ENCODE data around the gene APBB2.

The APBB2 gene

DNA sequence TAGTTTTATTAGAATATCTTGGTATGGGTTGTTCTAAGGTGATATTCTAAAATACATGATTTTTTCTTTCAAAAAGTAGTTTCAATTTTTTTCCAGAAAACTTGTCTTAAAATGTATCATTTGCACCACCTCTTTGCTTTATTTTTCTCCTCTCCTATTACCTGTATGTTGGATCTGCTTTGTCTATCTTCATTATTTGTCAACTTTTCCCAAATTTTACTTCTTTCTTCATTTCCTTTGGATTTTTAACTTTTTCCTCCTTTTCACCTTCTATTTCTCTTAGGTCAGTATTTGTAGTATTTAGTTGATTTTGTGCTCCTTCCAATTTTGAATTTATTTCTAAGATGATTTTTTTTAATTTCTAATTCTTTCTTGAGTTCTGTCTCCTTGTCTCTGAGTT lies 169.6 kb downstream of the APBB2 start:
- no peak for TF ChIP-seq EZH2 (IDR thresholded peaks at IDR 0.05; ENCODE audit: borderline replicate concordance, low read length)
- TF ChIP-seq, protein P1, sequence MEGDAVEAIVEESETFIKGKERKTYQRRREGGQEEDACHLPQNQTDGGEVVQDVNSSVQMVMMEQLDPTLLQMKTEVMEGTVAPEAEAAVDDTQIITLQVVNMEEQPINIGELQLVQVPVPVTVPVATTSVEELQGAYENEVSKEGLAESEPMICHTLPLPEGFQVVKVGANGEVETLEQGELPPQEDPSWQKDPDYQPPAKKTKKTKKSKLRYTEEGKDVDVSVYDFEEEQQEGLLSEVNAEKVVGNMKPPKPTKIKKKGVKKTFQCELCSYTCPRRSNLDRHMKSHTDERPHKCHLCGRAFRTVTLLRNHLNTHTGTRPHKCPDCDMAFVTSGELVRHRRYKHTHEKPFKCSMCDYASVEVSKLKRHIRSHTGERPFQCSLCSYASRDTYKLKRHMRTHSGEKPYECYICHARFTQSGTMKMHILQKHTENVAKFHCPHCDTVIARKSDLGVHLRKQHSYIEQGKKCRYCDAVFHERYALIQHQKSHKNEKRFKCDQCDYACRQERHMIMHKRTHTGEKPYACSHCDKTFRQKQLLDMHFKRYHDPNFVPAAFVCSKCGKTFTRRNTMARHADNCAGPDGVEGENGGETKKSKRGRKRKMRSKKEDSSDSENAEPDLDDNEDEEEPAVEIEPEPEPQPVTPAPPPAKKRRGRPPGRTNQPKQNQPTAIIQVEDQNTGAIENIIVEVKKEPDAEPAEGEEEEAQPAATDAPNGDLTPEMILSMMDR (IDR thresholded peaks at IDR 0.05; ENCODE audit: low read length) = no peak
- no peak overlapping the region for H3K27ac ChIP-seq (ENCODE audit: low read depth, low read length, poor library complexity, severe bottlenecking)
- no peak overlapping the region for H3K4me2 ChIP-seq (ENCODE audit: low read length)
- no peaks in the 10 kb centered on the region for H3K9me3 ChIP-seq (ENCODE audit: low read length)
- H2AFZ ChIP-seq (ENCODE audit: low read length) = no peak overlapping the region
- no peaks in the 10 kb centered on the region for H3K9me2 ChIP-seq (ENCODE audit: low read depth, low read length)
- H3K4me3 ChIP-seq (ENCODE audit: low read depth, low read length, poor library complexity, severe bottlenecking) = no peak overlapping the region
- H3K9ac ChIP-seq (ENCODE audit: low read length) = no peak overlapping the region
- H3K27me3 ChIP-seq (ENCODE audit: insufficient read depth, low read length) = no peaks in the 10 kb centered on the region
- no peaks in the 10 kb centered on the region for H3K4me1 ChIP-seq (ENCODE audit: insufficient read depth, low read length, severe bottlenecking)
- no peaks in the 10 kb centered on the region for H3F3A ChIP-seq (ENCODE audit: insufficient read depth, low read length)
- H3K36me3 ChIP-seq (ENCODE audit: insufficient read depth, low read length) = no peaks in the 10 kb centered on the region
- H3K79me2 ChIP-seq (ENCODE audit: insufficient read depth, low read length) = no peaks in the 10 kb centered on the region
- H4K20me1 ChIP-seq (ENCODE audit: insufficient read depth, low read length) = no peaks in the 10 kb centered on the region

DNA sequence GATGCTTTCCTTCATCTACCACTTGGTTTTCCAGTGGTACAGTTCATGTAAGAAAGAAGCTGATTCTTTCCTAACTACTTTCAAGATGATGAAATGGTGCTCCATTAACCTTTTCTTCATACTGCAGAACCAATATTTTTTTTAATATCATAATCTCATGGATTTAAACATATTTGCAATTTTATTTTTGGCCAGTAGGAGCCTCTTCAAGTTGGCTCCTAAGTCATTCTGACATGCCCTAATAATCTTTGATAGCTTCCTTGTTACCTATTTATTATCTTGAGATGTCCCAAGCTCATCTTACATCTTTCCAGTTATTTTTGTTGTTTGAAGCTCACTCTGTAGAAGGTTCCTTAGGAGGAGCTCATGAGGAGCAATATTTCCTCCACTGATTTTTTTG lies 170.2 kb downstream of the APBB2 start:
- Histone ChIP-seq H3K9me3 (ENCODE audit: low read length) (no peaks in the 10 kb centered on the region), H2AFZ (ENCODE audit: low read length) (no peak overlapping the region), H3K4me2 (ENCODE audit: low read length) (no peak overlapping the region), H3K79me2 (ENCODE audit: insufficient read depth, low read length) (no peaks in the 10 kb centered on the region), H3F3A (ENCODE audit: insufficient read depth, low read length) (no peaks in the 10 kb centered on the region), H3K27ac (ENCODE audit: low read depth, low read length, poor library complexity, severe bottlenecking) (no peak overlapping the region), H3K36me3 (ENCODE audit: insufficient read depth, low read length) (no peaks in the 10 kb centered on the region), H3K4me1 (ENCODE audit: insufficient read depth, low read length, severe bottlenecking) (no peaks in the 10 kb centered on the region), H3K9me2 (ENCODE audit: low read depth, low read length) (no peaks in the 10 kb centered on the region), H4K20me1 (ENCODE audit: insufficient read depth, low read length) (no peaks in the 10 kb centered on the region), H3K4me3 (ENCODE audit: low read depth, low read length, poor library complexity, severe bottlenecking) (no peak overlapping the region), H3K9ac (ENCODE audit: low read length) (no peak overlapping the region), H3K27me3 (ENCODE audit: insufficient read depth, low read length) (no peaks in the 10 kb centered on the region)
- TF ChIP-seq, protein P1 (IDR thresholded peaks at IDR 0.05; ENCODE audit: low read length) = peak; percentile 10; the same call in 1 of the 2 replicates
- no peak for TF ChIP-seq EZH2 (IDR thresholded peaks at IDR 0.05; ENCODE audit: borderline replicate concordance, low read length)

DNA sequence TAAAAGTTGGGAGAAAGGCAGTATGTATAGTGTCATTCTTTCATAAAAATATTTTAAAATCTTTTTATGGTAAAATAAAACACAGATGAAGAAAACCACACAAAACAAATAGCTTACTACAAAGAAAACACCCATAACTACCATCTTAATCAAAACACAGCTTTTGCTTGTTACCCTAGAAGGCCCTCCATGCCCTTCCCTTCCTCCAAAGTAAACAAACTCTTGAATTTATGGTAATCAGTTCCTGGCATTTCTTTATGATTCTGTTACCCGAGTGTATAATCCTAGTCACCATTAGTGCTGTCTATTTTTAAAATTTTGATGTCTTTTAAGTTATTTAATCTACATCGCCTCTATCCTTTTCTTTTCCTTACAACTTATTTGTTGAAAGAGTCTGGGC lies 170.9 kb downstream of the APBB2 start:
- no peaks in the 10 kb centered on the region for H3K27me3 ChIP-seq (ENCODE audit: insufficient read depth, low read length)
- H3F3A ChIP-seq (ENCODE audit: insufficient read depth, low read length) = no peaks in the 10 kb centered on the region
- no peak for TF ChIP-seq EZH2 (IDR thresholded peaks at IDR 0.05; ENCODE audit: borderline replicate concordance, low read length)
- TF ChIP-seq, protein P1 (IDR thresholded peaks at IDR 0.05; ENCODE audit: low read length) = no peak
- no peaks in the 10 kb centered on the region for H3K4me1 ChIP-seq (ENCODE audit: insufficient read depth, low read length, severe bottlenecking)
- H3K79me2 ChIP-seq (ENCODE audit: insufficient read depth, low read length) = no peaks in the 10 kb centered on the region
- no peak overlapping the region for H3K4me3 ChIP-seq (ENCODE audit: low read depth, low read length, poor library complexity, severe bottlenecking)
- H3K9me2 ChIP-seq (ENCODE audit: low read depth, low read length) = no peaks in the 10 kb centered on the region
- H3K9me3 ChIP-seq (ENCODE audit: low read length) = no peaks in the 10 kb centered on the region
- no peak overlapping the region for H3K9ac ChIP-seq (ENCODE audit: low read length)
- no peaks in the 10 kb centered on the region for H3K36me3 ChIP-seq (ENCODE audit: insufficient read depth, low read length)
- no peaks in the 10 kb centered on the region for H4K20me1 ChIP-seq (ENCODE audit: insufficient read depth, low read length)
- H2AFZ ChIP-seq (ENCODE audit: low read length) = no peak overlapping the region
- H3K27ac ChIP-seq (ENCODE audit: low read depth, low read length, poor library complexity, severe bottlenecking) = no peak overlapping the region
- H3K4me2 ChIP-seq (ENCODE audit: low read length) = no peak overlapping the region

All from OCI-LY1 (cell line).